ENCODE measurements around the gene MAGEA9. TPM values are rescaled to one million over a fixed set of nuclear protein-coding genes. Genes with fewer than 3 reads are reported as not detected.
"Not testable (repeated sequence)": the region's sequence is repeated elsewhere in the genome, so short reads cannot be mapped to it uniquely, and the experiment has no call there.

Gene MAGEA9, protein sequence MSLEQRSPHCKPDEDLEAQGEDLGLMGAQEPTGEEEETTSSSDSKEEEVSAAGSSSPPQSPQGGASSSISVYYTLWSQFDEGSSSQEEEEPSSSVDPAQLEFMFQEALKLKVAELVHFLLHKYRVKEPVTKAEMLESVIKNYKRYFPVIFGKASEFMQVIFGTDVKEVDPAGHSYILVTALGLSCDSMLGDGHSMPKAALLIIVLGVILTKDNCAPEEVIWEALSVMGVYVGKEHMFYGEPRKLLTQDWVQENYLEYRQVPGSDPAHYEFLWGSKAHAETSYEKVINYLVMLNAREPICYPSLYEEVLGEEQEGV
- total RNA-seq (not detected), polyA plus RNA-seq (not detected)

- POLR2A ChIA-PET; H3K27me3 Mint-ChIP-seq; H3K9me3 Mint-ChIP-seq; H3K27me3 ChIP-seq (ENCODE audit: insufficient read depth, low read length, poor library complexity, severe bottlenecking); H3K27ac ChIP-seq (ENCODE audit: low read depth, low read length); H3K36me3 ChIP-seq (ENCODE audit: insufficient read depth, low read length); CTCF ChIA-PET; H3K27ac Mint-ChIP-seq; H3K4me3 ChIP-seq (ENCODE audit: low read length); H3K4me1 ChIP-seq (ENCODE audit: insufficient read depth, low read length); H3K4me1 Mint-ChIP-seq; H3K9me3 ChIP-seq (ENCODE audit: low read length); H3K36me3 Mint-ChIP-seq; H3K4me3 Mint-ChIP-seq; DNase-seq: not testable (repeated sequence)
Observed at GRCh38 chrX:149781727-149782126, at the start of gene MAGEA9. MAGEA9 (plus strand) TSS chrX:149781930; CDS start chrX:149786211, 4,281 bp downstream.

- H3K27ac Mint-ChIP-seq; H3K4me1 ChIP-seq (ENCODE audit: insufficient read depth, low read length); H3K36me3 Mint-ChIP-seq; H3K27me3 Mint-ChIP-seq; CTCF ChIA-PET; H3K9me3 ChIP-seq (ENCODE audit: low read length); POLR2A ChIA-PET; H3K4me3 Mint-ChIP-seq; H3K27ac ChIP-seq (ENCODE audit: low read depth, low read length); H3K27me3 ChIP-seq (ENCODE audit: insufficient read depth, low read length, poor library complexity, severe bottlenecking); DNase-seq; H3K4me1 Mint-ChIP-seq; H3K4me3 ChIP-seq (ENCODE audit: low read length); H3K9me3 Mint-ChIP-seq; H3K36me3 ChIP-seq (ENCODE audit: insufficient read depth, low read length): not testable (repeated sequence)
Observed at GRCh38 chrX:149742269-149742668, 39.5 kb upstream of the MAGEA9 start.

DNA sequence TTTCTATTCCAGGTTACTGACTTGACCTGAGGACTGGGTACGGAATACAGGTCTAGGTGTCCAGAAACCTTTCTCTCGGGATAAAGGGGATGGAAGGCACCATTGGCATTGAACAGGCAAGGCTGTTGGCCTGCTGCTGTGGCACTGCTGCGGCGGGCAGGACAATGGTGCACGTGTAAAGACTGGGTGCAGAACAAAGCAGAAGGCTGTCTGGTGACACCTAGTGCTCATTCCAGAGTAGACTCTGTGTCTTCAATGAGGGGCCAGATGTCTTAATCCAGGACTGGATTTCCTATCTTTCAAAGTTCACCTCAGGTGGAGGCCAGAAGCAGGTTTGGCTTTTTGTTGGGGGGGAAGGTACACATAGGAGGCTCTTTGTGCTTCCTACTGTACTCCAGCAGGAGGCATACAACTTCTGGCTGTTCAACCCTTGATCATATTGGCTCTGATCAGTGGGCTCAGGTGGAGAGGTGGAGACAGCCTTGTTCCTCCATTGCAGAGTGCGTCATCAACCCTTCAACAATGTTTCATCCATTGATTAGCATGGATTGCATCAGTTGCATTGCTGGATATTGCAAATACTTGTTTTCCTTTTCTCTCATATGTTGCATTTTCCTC, 35.2 kb upstream of the MAGEA9 start:
- DNase-seq; H3K4me1 Mint-ChIP-seq; H3K36me3 ChIP-seq (ENCODE audit: insufficient read depth, low read length); H3K27ac Mint-ChIP-seq; H3K27me3 ChIP-seq (ENCODE audit: insufficient read depth, low read length, poor library complexity, severe bottlenecking); H3K4me1 ChIP-seq (ENCODE audit: insufficient read depth, low read length); H3K36me3 Mint-ChIP-seq; H3K4me3 Mint-ChIP-seq; H3K27ac ChIP-seq (ENCODE audit: low read depth, low read length); CTCF ChIA-PET; H3K27me3 Mint-ChIP-seq; H3K9me3 Mint-ChIP-seq; H3K9me3 ChIP-seq (ENCODE audit: low read length); H3K4me3 ChIP-seq (ENCODE audit: low read length); POLR2A ChIA-PET: not testable (repeated sequence)

- Mint-ChIP-seq H3K27me3 (peaks cover 3 to 12% of the 10 kb centered on the region in 2 donors), H3K4me1 (no peaks in the 10 kb centered on the region), H3K9me3 (no peaks in the 10 kb centered on the region), H3K27ac (no peak overlapping the region), H3K4me3 (no peak overlapping the region), H3K36me3 (no peaks in the 10 kb centered on the region)
- Histone ChIP-seq H3K4me3 (ENCODE audit: low read length) (no peak overlapping the region), H3K36me3 (ENCODE audit: insufficient read depth, low read length) (no peaks in the 10 kb centered on the region), H3K4me1 (ENCODE audit: insufficient read depth, low read length) (no peaks in the 10 kb centered on the region), H3K27ac (ENCODE audit: low read depth, low read length) (no peak overlapping the region), H3K27me3 (ENCODE audit: insufficient read depth, low read length, poor library complexity, severe bottlenecking) (no peaks in the 10 kb centered on the region), H3K9me3 (ENCODE audit: low read length) (no peaks in the 10 kb centered on the region)
- ChIA-PET POLR2A (no interaction called here), CTCF (no interaction called here)
- DNase-seq = no peak
Observed at GRCh38 chrX:149757206-149758067, 24.3 kb upstream of the MAGEA9 start.

DNA sequence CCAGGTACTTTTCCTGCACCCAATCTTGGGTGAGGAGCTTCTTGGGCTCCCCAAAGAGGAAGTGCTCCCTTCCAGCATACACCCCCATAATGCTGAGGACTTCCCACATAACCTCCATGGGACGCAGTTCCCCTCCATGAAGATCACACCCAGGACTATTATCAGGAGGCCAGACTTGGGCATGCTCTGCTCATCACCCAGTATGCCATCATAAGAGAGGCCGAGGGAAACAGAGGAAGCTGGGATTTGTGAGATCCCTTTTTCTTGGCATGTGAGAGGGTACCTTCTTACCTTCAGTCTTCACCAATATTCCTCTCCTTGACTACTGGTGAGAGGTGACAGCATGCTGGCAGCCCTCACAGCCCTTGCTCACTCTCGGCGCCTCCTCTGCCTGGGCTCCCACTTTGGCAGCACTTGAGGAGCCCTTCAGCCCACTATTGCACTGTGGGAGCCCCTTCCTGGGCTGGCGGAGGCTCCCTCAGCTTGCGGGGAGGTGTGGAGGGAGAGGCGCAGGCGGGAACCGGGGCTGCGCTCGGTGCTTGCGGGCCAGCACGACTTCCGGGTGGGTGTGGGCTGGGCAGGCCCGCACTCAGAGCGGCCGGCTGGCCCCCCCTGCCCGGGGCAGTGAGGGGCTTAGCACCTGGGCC, 23.5 kb upstream of the MAGEA9 start:
- Histone ChIP-seq H3K4me3 (ENCODE audit: low read length) (no peak overlapping the region), H3K9me3 (ENCODE audit: low read length) (no peaks in the 10 kb centered on the region), H3K27ac (ENCODE audit: low read depth, low read length) (no peak overlapping the region), H3K36me3 (ENCODE audit: insufficient read depth, low read length) (no peaks in the 10 kb centered on the region), H3K27me3 (ENCODE audit: insufficient read depth, low read length, poor library complexity, severe bottlenecking) (no peaks in the 10 kb centered on the region), H3K4me1 (ENCODE audit: insufficient read depth, low read length) (no peaks in the 10 kb centered on the region)
- H3K4me3 Mint-ChIP-seq = no peak overlapping the region
- POLR2A ChIA-PET = no interaction called here
- no peak for DNase-seq
- H3K9me3 Mint-ChIP-seq = no peaks in the 10 kb centered on the region
- H3K27ac Mint-ChIP-seq = no peak overlapping the region
- H3K4me1 Mint-ChIP-seq = no peaks in the 10 kb centered on the region
- H3K36me3 Mint-ChIP-seq = no peaks in the 10 kb centered on the region
- CTCF ChIA-PET = no interaction called here
- peaks cover 3 to 10% of the 10 kb centered on the region in 2 donors for H3K27me3 Mint-ChIP-seq

DNA sequence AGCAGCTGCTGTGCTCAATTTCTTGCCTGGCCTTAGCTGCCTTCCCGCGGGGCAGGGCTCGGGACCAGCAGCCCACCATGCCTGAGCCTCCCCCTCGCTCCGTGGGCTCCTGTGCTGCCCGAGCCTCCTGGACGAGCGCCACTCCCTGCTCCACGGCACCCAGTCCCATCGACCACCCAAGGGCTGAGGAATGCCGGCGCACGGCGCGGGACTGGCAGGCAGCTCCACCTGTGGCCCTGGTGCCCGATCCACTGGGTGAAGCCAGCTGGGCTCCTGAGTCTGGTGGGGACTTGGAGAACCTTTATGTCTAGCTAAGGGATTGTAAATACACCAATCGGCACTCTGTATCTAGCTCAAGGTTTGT, 23.0 kb upstream of the MAGEA9 start:
- H3K4me3 Mint-ChIP-seq; H3K4me1 Mint-ChIP-seq; CTCF ChIA-PET; H3K4me3 ChIP-seq (ENCODE audit: low read length); POLR2A ChIA-PET; H3K36me3 Mint-ChIP-seq; H3K4me1 ChIP-seq (ENCODE audit: insufficient read depth, low read length); H3K27ac Mint-ChIP-seq; H3K27ac ChIP-seq (ENCODE audit: low read depth, low read length); DNase-seq; H3K9me3 ChIP-seq (ENCODE audit: low read length); H3K36me3 ChIP-seq (ENCODE audit: insufficient read depth, low read length); H3K27me3 ChIP-seq (ENCODE audit: insufficient read depth, low read length, poor library complexity, severe bottlenecking); H3K9me3 Mint-ChIP-seq: not testable (repeated sequence)
- peaks cover 3 to 10% of the 10 kb centered on the region in 2 donors for H3K27me3 Mint-ChIP-seq

DNA sequence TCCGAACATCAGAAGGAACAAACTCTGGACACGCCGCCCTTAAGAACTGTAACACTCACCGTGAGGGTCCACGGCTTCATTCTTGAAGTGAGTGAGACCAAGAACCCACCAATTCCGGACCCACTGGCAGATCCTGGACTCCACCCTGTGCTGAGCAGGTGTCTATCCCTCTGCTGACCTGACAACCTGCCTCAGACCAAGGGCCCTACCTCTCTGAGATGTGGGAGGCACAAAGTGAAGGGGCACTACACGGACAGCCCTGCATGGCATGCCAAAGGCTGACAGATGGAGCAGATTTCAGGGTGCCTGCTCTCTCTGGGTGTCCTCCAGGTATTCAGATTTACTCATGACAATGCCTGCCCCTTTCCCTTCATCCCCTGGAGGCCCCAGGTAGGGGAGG, 21.9 kb upstream of the MAGEA9 start:
- no peaks in the 10 kb centered on the region for H3K36me3 Mint-ChIP-seq
- no peaks in the 10 kb centered on the region for H3K27me3 ChIP-seq (ENCODE audit: insufficient read depth, low read length, poor library complexity, severe bottlenecking)
- H3K9me3 Mint-ChIP-seq = no peaks in the 10 kb centered on the region
- no peak overlapping the region for H3K27ac ChIP-seq (ENCODE audit: low read depth, low read length)
- H3K27me3 Mint-ChIP-seq = peaks cover 3 to 14% of the 10 kb centered on the region in 2 donors
- no peaks in the 10 kb centered on the region for H3K9me3 ChIP-seq (ENCODE audit: low read length)
- no peak overlapping the region for H3K4me3 Mint-ChIP-seq
- no peaks in the 10 kb centered on the region for H3K4me1 ChIP-seq (ENCODE audit: insufficient read depth, low read length)
- ChIA-PET POLR2A (no interaction called here), CTCF (no interaction called here)
- no peak overlapping the region for H3K27ac Mint-ChIP-seq
- no peaks in the 10 kb centered on the region for H3K36me3 ChIP-seq (ENCODE audit: insufficient read depth, low read length)
- H3K4me3 ChIP-seq (ENCODE audit: low read length) = no peak overlapping the region
- no peak for DNase-seq
- H3K4me1 Mint-ChIP-seq = no peaks in the 10 kb centered on the region

DNA sequence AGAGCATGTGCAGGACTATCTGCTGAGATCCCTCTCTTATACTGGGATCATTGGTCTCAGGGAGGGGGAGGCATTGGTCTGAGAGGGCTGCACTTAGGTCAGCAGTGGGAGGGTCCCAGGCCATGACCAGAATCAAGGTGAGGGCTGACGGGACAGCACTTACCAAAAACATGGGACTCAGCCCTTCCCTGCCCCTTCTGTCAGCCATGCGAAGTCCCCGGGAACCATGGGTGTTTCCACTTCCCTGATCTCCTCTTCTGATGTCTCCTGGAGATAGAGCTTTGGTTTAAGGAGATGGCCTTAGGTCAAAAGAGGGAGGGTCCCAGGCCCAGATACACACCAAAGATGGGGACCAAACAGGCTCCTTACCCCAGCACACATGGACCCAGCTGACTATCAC, 20.8 kb upstream of the MAGEA9 start:
- Mint-ChIP-seq H3K36me3 (no peaks in the 10 kb centered on the region), H3K27ac (no peak overlapping the region), H3K9me3 (no peaks in the 10 kb centered on the region), H3K27me3 (peaks cover 3 to 11% of the 10 kb centered on the region in 2 donors), H3K4me3 (no peak overlapping the region), H3K4me1 (no peaks in the 10 kb centered on the region)
- no peaks in the 10 kb centered on the region for H3K27me3 ChIP-seq (ENCODE audit: insufficient read depth, low read length, poor library complexity, severe bottlenecking)
- ChIA-PET POLR2A (no interaction called here), CTCF (no interaction called here)
- no peak for DNase-seq
- H3K9me3 ChIP-seq (ENCODE audit: low read length) = no peaks in the 10 kb centered on the region
- H3K4me1 ChIP-seq (ENCODE audit: insufficient read depth, low read length) = no peaks in the 10 kb centered on the region
- H3K27ac ChIP-seq (ENCODE audit: low read depth, low read length) = no peak overlapping the region
- no peaks in the 10 kb centered on the region for H3K36me3 ChIP-seq (ENCODE audit: insufficient read depth, low read length)
- H3K4me3 ChIP-seq (ENCODE audit: low read length) = no peak overlapping the region

Data from CD8-positive, alpha-beta memory T cell (primary cell).